MM.1S (cell line): ENCODE results near the gene MRPS18B.

ENCODE experiments used
- DNase-seq: peaks from one replicate; pipeline ENCODE4 v3.0.0-alpha.2; 2015
- H2AFZ ChIP-seq: fragments of 300-600 bp; sonication (generic); 2 replicates; pipeline ENCODE4 v1.6.0; 2016; ENCODE audit warnings: antibody characterized with exemption, low read length
- H3F3A ChIP-seq: fragments of 300-600 bp; sonication (generic); 2 replicates; pipeline ENCODE4 v1.6.1; 2016; ENCODE audit warnings: mild to moderate bottlenecking, antibody characterized with exemption, low read length, moderate library complexity, mixed read lengths; ENCODE audit not compliant: insufficient read depth
- H3K27ac ChIP-seq: fragments of 300-600 bp; sonication (generic); 2 replicates; pipeline ENCODE4 v1.5.1; 2016; ENCODE audit warnings: mild to moderate bottlenecking, low read length
- H3K27me3 ChIP-seq: fragments of 300-600 bp; sonication (generic); replicated peaks from 2 replicates; pipeline ENCODE4 v1.6.0; 2016; ENCODE audit warnings: low read length; ENCODE audit not compliant: insufficient read depth
- H3K36me3 ChIP-seq: fragments of 300-600 bp; sonication (generic); replicated peaks from 2 replicates; pipeline ENCODE4 v1.6.1; 2016; ENCODE audit warnings: mild to moderate bottlenecking, low read length, mixed read lengths; ENCODE audit not compliant: insufficient read depth
- H3K4me1 ChIP-seq: fragments of 300-600 bp; sonication (generic); 2 replicates; pipeline ENCODE4 v1.6.1; 2016; ENCODE audit warnings: low read length, mixed read lengths
- H3K4me2 ChIP-seq: fragments of 300-600 bp; sonication (generic); 2 replicates; pipeline ENCODE4 v1.6.0; 2016; ENCODE audit warnings: low read depth, low read length
- H3K4me3 ChIP-seq: fragments of 300-600 bp; sonication (generic); 2 replicates; pipeline ENCODE4 v1.5.1; 2016; ENCODE audit warnings: low read length, mixed read lengths
- H3K79me2 ChIP-seq: fragments of 300-600 bp; sonication (generic); 2 replicates; pipeline ENCODE4 v1.6.1; 2016; ENCODE audit warnings: mixed run types, low read length, mixed read lengths
- H3K9ac ChIP-seq: fragments of 300-600 bp; sonication (generic); 2 replicates; pipeline ENCODE4 v1.6.1; 2016; ENCODE audit warnings: low read length, mixed read lengths
- H3K9me2 ChIP-seq: fragments of 300-600 bp; sonication (generic); replicated peaks from 2 replicates; pipeline ENCODE4 v1.6.1; 2016; ENCODE audit warnings: mild to moderate bottlenecking, low read length, mixed read lengths; ENCODE audit not compliant: insufficient read depth
- H3K9me3 ChIP-seq: fragments of 300-600 bp; sonication (generic); replicated peaks from 2 replicates; pipeline ENCODE4 v1.6.1; 2016; ENCODE audit warnings: mild to moderate bottlenecking, low read length, mixed read lengths; ENCODE audit not compliant: insufficient read depth
- H4K20me1 ChIP-seq: fragments of 300-600 bp; sonication (generic); 2 replicates; pipeline ENCODE4 v1.6.1; 2016; ENCODE audit warnings: mild to moderate bottlenecking, low read length, moderate library complexity, mixed read lengths; ENCODE audit not compliant: insufficient read depth
- CTCF ChIP-seq: fragments of 300-600 bp; sonication (generic); IDR thresholded peaks from 2 replicates; pipeline ENCODE4 v1.5.1; 2016; ENCODE audit warnings: antibody characterized with exemption, low read length, mixed read lengths
- EZH2 ChIP-seq: fragments of 300-600 bp; sonication (generic); optimal IDR thresholded peaks from 2 replicates; pipeline ENCODE3; 2017; ENCODE audit warnings: low read depth, mild to moderate bottlenecking, antibody characterized with exemption, low read length, mixed read lengths
- EZH2phosphoT487 ChIP-seq: fragments of 300-600 bp; sonication (generic); IDR thresholded peaks from 2 replicates; pipeline ENCODE4 v1.6.1; 2018; ENCODE audit warnings: antibody characterized with exemption, low read length

MRPS18B gene

DNA sequence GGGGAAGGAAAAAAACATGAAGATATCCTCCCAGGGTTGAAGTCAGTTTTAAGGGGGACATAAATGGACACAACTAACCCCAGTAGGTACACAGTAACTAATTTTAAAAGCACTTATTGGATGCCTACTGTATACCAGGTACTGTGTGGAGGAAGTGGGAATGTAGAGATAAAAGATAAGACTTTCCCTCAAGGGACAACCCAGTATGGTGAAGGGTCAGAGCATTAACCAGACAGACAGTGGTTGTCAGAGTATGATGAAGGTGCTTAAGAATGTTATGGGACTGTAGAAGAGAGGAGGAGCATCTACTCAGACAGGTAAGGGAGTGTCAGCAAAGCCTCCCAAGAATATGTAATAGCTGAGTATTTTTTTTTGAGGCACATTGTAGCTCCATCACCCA lies 45.5 kb upstream of the MRPS18B start:
- peaks cover 10% of the 10 kb centered on the region; the same call in 1 of the 2 replicates for H4K20me1 ChIP-seq
- H3F3A ChIP-seq, result peaks cover 9% of the 10 kb centered on the region; the same call in 1 of the 2 replicates
- H3K9me2 ChIP-seq, result no peaks in the 10 kb centered on the region
- H3K4me2 ChIP-seq, result peak overlapping the region; percentile 95
- peak overlapping the region; percentile 88 for H3K9ac ChIP-seq
- TF ChIP-seq EZH2phosphoT487 (no peak), EZH2 (no peak), CTCF (no peak)
- H2AFZ ChIP-seq, result no peak overlapping the region
- H3K27me3 ChIP-seq, result no peaks in the 10 kb centered on the region
- no peaks in the 10 kb centered on the region for H3K36me3 ChIP-seq
- no peak for DNase-seq
- H3K79me2 ChIP-seq, result peaks cover 57% of the 10 kb centered on the region
- H3K27ac ChIP-seq, result peak overlapping the region; percentile 74; the same call in 1 of the 2 replicates
- peaks cover 18% of the 10 kb centered on the region for H3K4me1 ChIP-seq
- H3K4me3 ChIP-seq, result peak overlapping the region; percentile 90
- no peaks in the 10 kb centered on the region for H3K9me3 ChIP-seq

DNA sequence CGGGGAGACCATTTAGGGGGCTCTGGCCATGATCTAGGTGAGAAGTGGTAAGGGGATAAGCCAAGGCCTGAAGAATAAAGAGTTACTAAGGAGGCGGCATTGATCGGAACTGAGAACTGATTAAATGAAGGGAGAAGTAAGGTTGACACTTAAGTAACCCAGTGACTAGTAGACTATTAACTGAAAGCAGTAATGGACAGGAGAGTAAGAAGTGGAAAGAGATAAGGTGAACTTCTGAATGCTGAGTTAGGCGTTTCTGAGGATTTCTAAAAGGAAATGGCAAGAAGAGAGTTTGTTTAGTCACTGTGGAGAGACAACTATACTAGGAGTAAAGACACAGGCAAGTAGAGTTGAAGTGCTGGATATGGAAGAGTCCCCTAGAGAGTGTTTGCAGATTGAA lies 44.5 kb upstream of the MRPS18B start:
- Histone ChIP-seq H3K27ac (peak overlapping the region; percentile 2; the same call in 1 of the 2 replicates), H3K4me2 (peak overlapping the region; percentile 95), H3F3A (peaks cover 6% of the 10 kb centered on the region; the same call in 1 of the 2 replicates), H3K9me2 (no peaks in the 10 kb centered on the region), H3K9me3 (no peaks in the 10 kb centered on the region), H3K9ac (no peak overlapping the region; the same call in 1 of the 2 replicates), H3K4me3 (0 out of 2 replicates have a peak overlapping the region, but pooled peaks have one; percentile 90), H4K20me1 (peaks cover 10% of the 10 kb centered on the region; the same call in 1 of the 2 replicates), H3K36me3 (no peaks in the 10 kb centered on the region), H3K27me3 (no peaks in the 10 kb centered on the region), H2AFZ (no peak overlapping the region), H3K79me2 (peaks cover 62% of the 10 kb centered on the region), H3K4me1 (peaks cover 18% of the 10 kb centered on the region)
- DNase-seq, result no peak
- no peak for TF ChIP-seq EZH2phosphoT487
- no peak for TF ChIP-seq EZH2
- TF ChIP-seq CTCF, result no peak

DNA sequence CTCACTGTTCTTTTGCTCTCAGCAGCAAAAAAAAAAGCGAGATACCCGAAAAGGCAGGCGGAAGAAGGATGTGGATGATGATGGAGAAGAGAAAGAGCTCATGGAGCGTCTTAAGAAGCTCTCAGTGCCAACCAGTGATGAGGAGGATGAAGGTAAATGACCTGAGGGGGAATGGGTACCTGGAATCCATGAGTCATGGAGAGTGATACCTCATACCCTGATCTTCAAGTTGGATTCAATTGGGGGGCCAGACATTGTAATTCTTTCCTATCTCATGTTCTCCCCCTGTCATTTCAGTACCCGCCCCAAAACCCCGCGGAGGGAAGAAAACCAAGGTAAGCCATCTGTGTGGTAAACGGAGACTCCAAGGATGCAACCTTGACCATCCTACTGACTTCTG lies 39.6 kb upstream of the MRPS18B start:
- Histone ChIP-seq H2AFZ (no peak overlapping the region), H4K20me1 (peaks cover 5% of the 10 kb centered on the region; the same call in 1 of the 2 replicates), H3K9me2 (no peaks in the 10 kb centered on the region), H3K79me2 (peaks cover 44% of the 10 kb centered on the region), H3K27me3 (no peaks in the 10 kb centered on the region), H3K9ac (no peak overlapping the region), H3K36me3 (peaks cover 4% of the 10 kb centered on the region), H3F3A (peaks cover under 1% of the 10 kb centered on the region; the same call in 1 of the 2 replicates), H3K9me3 (no peaks in the 10 kb centered on the region), H3K4me2 (no peak overlapping the region), H3K27ac (no peak overlapping the region), H3K4me1 (peaks cover 8% of the 10 kb centered on the region), H3K4me3 (no peak overlapping the region)
- DNase-seq, result no peak
- TF ChIP-seq CTCF (no peak), EZH2phosphoT487 (no peak), EZH2 (no peak)
